Measurements from ENCODE around the gene HIBCH. TPM values are rescaled to one million over a fixed set of nuclear protein-coding genes. Genes with fewer than 3 reads are reported as not detected.
"Not testable (repeated sequence)": the region's sequence is repeated elsewhere in the genome, so short reads cannot be mapped to it uniquely, and the experiment has no call there.

HIBCH gene
- total and polyA plus RNA-seq, 4 donors, result 20.2 to 65.2 (median 32.8) TPM

- TF ChIP-seq GABPA (IDR thresholded peaks at IDR 0.05 in 1 of 2, conservative IDR thresholded peaks at IDR 0.05 in 1 of 2) (no peak), SP1 (IDR thresholded peaks at IDR 0.05) (no peak), MAX (IDR thresholded peaks at IDR 0.05) (no peak), JUND (IDR thresholded peaks at IDR 0.05) (no peak), YY1 (IDR thresholded peaks at IDR 0.05) (no peak)
Measured at GRCh38 chr2:190302052-190302451, 17.6 kb downstream of the HIBCH start (continued).

GRCh38 chr2:190301032-190301431, 18.6 kb downstream of the HIBCH start:
- Histone ChIP-seq H3K9me3 (ENCODE audit: control insufficient read depth in 4 of 4, low read length in 3 of 4) (no peaks in the 10 kb centered on the region), H3K4me1 (ENCODE audit: control insufficient read depth in 4 of 4, insufficient read depth in 4 of 4, low read length in 3 of 4) (peaks cover 0 to 1% (median 0%) of the 10 kb centered on the region in 4 donors), H3K9ac (ENCODE audit: low read depth in 1 of 2, low read length in 2 of 2) (no peak overlapping the region), H3K4me3 (ENCODE audit: low read depth in 1 of 3, low read length in 3 of 3) (no peak overlapping the region), H3K36me3 (ENCODE audit: control insufficient read depth in 4 of 4, insufficient read depth in 3 of 4, low read depth in 1 of 4, low read length in 3 of 4) (peaks cover 0 to 7% (median 4%) of the 10 kb centered on the region in 4 donors), H3K27me3 (ENCODE audit: control insufficient read depth in 4 of 4, insufficient read depth in 4 of 4, low read length in 3 of 4) (no peaks in the 10 kb centered on the region), H3K27ac (ENCODE audit: low read depth in 1 of 2, low read length in 2 of 2) (no peak overlapping the region)
- TF ChIP-seq GABPA (IDR thresholded peaks at IDR 0.05 in 1 of 2, conservative IDR thresholded peaks at IDR 0.05 in 1 of 2) (no peak), CTCF (IDR thresholded peaks at IDR 0.05; ENCODE audit: low read depth, low read length, missing input control) (no peak), ATF3 (IDR thresholded peaks at IDR 0.05) (no peak), NR2F2 (IDR thresholded peaks at IDR 0.05) (peak; percentile 91)
- DNase-seq (ENCODE audit: low spot score), result no peak

GRCh38 chr2:190297880-190298279, 21.7 kb downstream of the HIBCH start:
- H3K9me3 ChIP-seq (ENCODE audit: control insufficient read depth in 4 of 4, low read length in 3 of 4); H3K9ac ChIP-seq (ENCODE audit: low read depth in 1 of 2, low read length in 2 of 2); H3K27me3 ChIP-seq (ENCODE audit: control insufficient read depth in 4 of 4, insufficient read depth in 4 of 4, low read length in 3 of 4); DNase-seq (ENCODE audit: low spot score); H3K27ac ChIP-seq (ENCODE audit: low read depth in 1 of 2, low read length in 2 of 2); H3K4me1 ChIP-seq (ENCODE audit: control insufficient read depth in 4 of 4, insufficient read depth in 4 of 4, low read length in 3 of 4); H3K4me3 ChIP-seq (ENCODE audit: low read depth in 1 of 3, low read length in 3 of 3): not testable (repeated sequence)
- H3K36me3 ChIP-seq (ENCODE audit: control insufficient read depth in 4 of 4, insufficient read depth in 3 of 4, low read depth in 1 of 4, low read length in 3 of 4), result peaks cover 2 to 18% (median 14%) of the 10 kb centered on the region in 4 donors
- 98% methylated on average over 2 of the region's 2 CpGs for WGBS

- 95% methylated on average over 2 of the region's 2 CpGs for WGBS
- no peak overlapping the region for H3K4me3 ChIP-seq (ENCODE audit: low read depth in 1 of 3, low read length in 3 of 3)
- no peak overlapping the region for H3K9ac ChIP-seq (ENCODE audit: low read depth in 1 of 2, low read length in 2 of 2)
- H3K4me1 ChIP-seq (ENCODE audit: control insufficient read depth in 4 of 4, insufficient read depth in 4 of 4, low read length in 3 of 4), result no peaks in the 10 kb centered on the region
- TF ChIP-seq HNF4G (IDR thresholded peaks at IDR 0.05) (no peak), MAX (IDR thresholded peaks at IDR 0.05) (no peak)
- no peaks in the 10 kb centered on the region for H3K27me3 ChIP-seq (ENCODE audit: control insufficient read depth in 4 of 4, insufficient read depth in 4 of 4, low read length in 3 of 4)
- no peaks in the 10 kb centered on the region for H3K9me3 ChIP-seq (ENCODE audit: control insufficient read depth in 4 of 4, low read length in 3 of 4)
- no peak overlapping the region for H3K27ac ChIP-seq (ENCODE audit: low read depth in 1 of 2, low read length in 2 of 2)
- H3K36me3 ChIP-seq (ENCODE audit: control insufficient read depth in 4 of 4, insufficient read depth in 3 of 4, low read depth in 1 of 4, low read length in 3 of 4), result peaks cover 5 to 29% (median 24%) of the 10 kb centered on the region in 4 donors
- DNase-seq (ENCODE audit: low spot score), result no peak
Measured at GRCh38 chr2:190283783-190284182, 35.8 kb downstream of the HIBCH start.

Data from liver (tissue), 9 donors.